B cell (primary cell): ENCODE data around the gene VPS9D1. TPM values are rescaled to one million over a fixed set of nuclear protein-coding genes. Genes with fewer than 3 reads are reported as not detected.

Source experiments
- ATAC-seq: fragments of 200-7000 bp; cut with Tn5 transposase; one replicate; pipeline ENCODE4 v1.10.0; 2021; ENCODE audit warnings: low read depth, mild to moderate bottlenecking, moderate number of reproducible peaks, moderate library complexity
- CTCF ChIA-PET: fragments of 350-600 bp; sonication (Branson Sonifier 250); formaldehyde crosslinking; loops from one replicate; lab custom pipeline; 2021; ENCODE audit warnings: antibody characterized with exemption, inconsistent platforms; lab: Charles Lee
- POLR2A ChIA-PET: fragments of 350-600 bp; sonication (Branson Sonifier 250); formaldehyde crosslinking; loops from one replicate; lab custom pipeline; 2021; ENCODE audit warnings: antibody characterized with exemption; lab: Charles Lee
- DNase-seq: peaks from one replicate; pipeline ENCODE4 v3.0.0; 2013
- H2AFZ ChIP-seq: 2 replicates; pipeline ENCODE4 v1.6.1; 2012; ENCODE audit warnings: mild to moderate bottlenecking, low read depth, low read length; ENCODE audit not compliant: insufficient read depth, poor library complexity, severe bottlenecking
- H3K27ac ChIP-seq, 2 donors: 1 replicate in 1 of 2; 2 replicates in 1 of 2; pipeline ENCODE4 v1.5.1; 2012 to 2013; ENCODE audit warnings: low read length in 2 of 2, mild to moderate bottlenecking in 2 of 2, moderate library complexity in 1 of 2
- H3K27me3 ChIP-seq, 4 experiments: fragments of 200-600 bp in 1 of 4; sonication (generic) in 1 of 4; replicated peaks in 1 of 4; 1 replicate in 2 of 4; 2 replicates in 2 of 4; pipeline versions ENCODE4 v1.6.1 to v1.7.0; 2013 to 2016; ENCODE audit warnings: low read length in 3 of 4, mild to moderate bottlenecking in 2 of 4, mixed read lengths in 1 of 4, moderate library complexity in 1 of 4; ENCODE audit not compliant: insufficient read depth in 4 of 4, control insufficient read depth in 3 of 4; ENCODE audit errors: control extremely low read depth in 1 of 4
- H3K36me3 ChIP-seq, 2 experiments: replicated peaks in 1 of 2; 1 replicate in 1 of 2; 2 replicates in 1 of 2; pipeline versions ENCODE4 v1.6.1 to v1.7.1; 2013; ENCODE audit warnings: low read length in 1 of 2; ENCODE audit not compliant: insufficient read depth in 2 of 2, control insufficient read depth in 1 of 2; ENCODE audit errors: control extremely low read depth in 1 of 2, extremely low read depth in 1 of 2
- H3K4me1 ChIP-seq, 2 donors: fragments of 200-600 bp in 1 of 2; sonication (generic) in 1 of 2; 1 replicate in 1 of 2; 2 replicates in 1 of 2; pipeline versions ENCODE4 v1.5.1 to v1.6.1; 2013 to 2017; ENCODE audit warnings: low read length in 2 of 2; ENCODE audit not compliant: control insufficient read depth in 2 of 2, insufficient read depth in 2 of 2
- H3K4me2 ChIP-seq: replicated peaks from 2 replicates; pipeline ENCODE3; 2012; ENCODE audit warnings: mild to moderate bottlenecking, low read depth, low read length; ENCODE audit not compliant: poor library complexity, severe bottlenecking
- H3K4me3 ChIP-seq, 5 experiments: fragments of 200-600 bp in 1 of 5; sonication (generic) in 1 of 5; 1 replicate in 3 of 5; 2 replicates in 2 of 5; pipeline versions ENCODE4 v1.5.1 to v1.7.0; 2011 to 2016; ENCODE audit warnings: low read length in 4 of 5, mild to moderate bottlenecking in 4 of 5, low read depth in 2 of 5, control low read depth in 1 of 5, moderate library complexity in 1 of 5; ENCODE audit not compliant: insufficient read depth in 1 of 5; ENCODE audit errors: control extremely low read depth in 1 of 5, extremely low read depth in 1 of 5
- H3K79me2 ChIP-seq: fragments of 200-600 bp; sonication (generic); one replicate; pipeline ENCODE4 v1.6.0; 2016; ENCODE audit warnings: low read length; ENCODE audit not compliant: control insufficient read depth, insufficient read depth
- H3K9ac ChIP-seq: fragments of 200-600 bp; sonication (generic); 2 replicates; pipeline ENCODE4 v1.6.1; 2017; ENCODE audit warnings: mild to moderate bottlenecking, low read length, moderate library complexity
- H3K9me3 ChIP-seq, 3 donors: one replicate each; pipeline versions ENCODE4 v1.6.1 to v1.7.1; 2013; ENCODE audit warnings: low read length in 2 of 3; ENCODE audit not compliant: control insufficient read depth in 2 of 3, insufficient read depth in 1 of 3; ENCODE audit errors: control extremely low read depth in 1 of 3
- H4K20me1 ChIP-seq: 2 replicates; pipeline ENCODE4 v1.6.0; 2012; ENCODE audit warnings: mild to moderate bottlenecking, low read length; ENCODE audit not compliant: insufficient read depth, control insufficient read depth, poor library complexity, severe bottlenecking
- H3K27ac Mint-ChIP-seq: one replicate; pipeline ENCODE4 v1.8.0; 2021; ENCODE audit warnings: mixed read lengths
- H3K27me3 Mint-ChIP-seq: one replicate; pipeline ENCODE4 v1.8.0; 2021; ENCODE audit warnings: mixed read lengths
- H3K4me1 Mint-ChIP-seq: one replicate; pipeline ENCODE4 v1.8.0; 2021; ENCODE audit warnings: mixed read lengths
- H3K4me3 Mint-ChIP-seq: one replicate; pipeline ENCODE4 v1.8.0; 2021; ENCODE audit warnings: mixed read lengths
- H3K9me3 Mint-ChIP-seq: one replicate; pipeline ENCODE4 v1.8.0; 2022; ENCODE audit warnings: mixed read lengths; ENCODE audit not compliant: insufficient read depth
- CTCF ChIP-seq: fragments of 200-600 bp; IDR thresholded peaks from one replicate; pipeline ENCODE4 v1.8.0; 2022; ENCODE audit warnings: antibody characterized with exemption, mild to moderate bottlenecking
- EZH2 ChIP-seq: IDR thresholded peaks from 2 replicates; pipeline ENCODE4 v1.6.1; 2012; ENCODE audit warnings: borderline replicate concordance, low read depth, mild to moderate bottlenecking, moderate library complexity, low read length; ENCODE audit not compliant: insufficient read depth, poor library complexity, severe bottlenecking
- WGBS: methylation state at CpG from one replicate; pipeline ENCODE4 v1.1.5; 2013; ENCODE audit warnings: missing lambda C conversion rate; ENCODE audit not compliant: insufficient coverage; 5-methylcytosine and 5-hydroxymethylcytosine counted together
- intact Hi-C: fragments of 100-400 bp; cut with micrococcal nuclease; formaldehyde crosslinking; loops from one replicate; pipeline ENCODE4 v1.10.0; 2022
- polyA plus RNA-seq: library from polyadenylated mRNA; depleted of rRNA; stranded (reverse); fragments of >200 nt; gene quantifications from 2 replicates; pipeline ENCODE4 v1.2.3, GENCODE V29; 2012
- total RNA-seq, 2 donors: library from RNA; stranded (reverse); fragments of 120-200 nt in 1 of 2; gene quantifications; 1 replicate in 1 of 2; 2 replicates in 1 of 2; pipeline versions ENCODE4 v1.2.3 to v1.2.4, GENCODE V29; 2013 to 2022

VPS9D1 gene
- total and polyA plus RNA-seq, 2 donors (not counting 1 experiment from before 2014, with no cell fraction given) = 14.6 to 24.0 TPM

- DNase-seq = peak; percentile 96
- peak within 1 kb of the TSS; percentile 89 for H3K4me3 Mint-ChIP-seq
- Histone ChIP-seq H3K36me3 (peaks cover 0 to 9% of the 10 kb centered on the region in 2 experiments), H3K79me2 (peaks cover 52% of the 10 kb centered on the region), H4K20me1 (peaks cover 26% of the 10 kb centered on the region), H3K27ac (peak within 1 kb of the TSS; percentile 38 to 88), H3K4me2 (peak within 1 kb of the TSS; percentile 99), H3K9me3 (no peaks in the 10 kb centered on the region), H2AFZ (peak within 1 kb of the TSS; percentile 86), H3K4me3 (peak within 1 kb of the TSS; percentile 42 to 97 (median 96)), H3K4me1 (peaks cover 14 to 20% of the 10 kb centered on the region in 2 donors), H3K9ac (peak within 1 kb of the TSS; percentile 92), H3K27me3 (no peaks in the 10 kb centered on the region)
- under 1% methylated on average over 97 of the region's 99 CpGs for WGBS
- peak within 1 kb of the TSS; percentile 85 for H3K27ac Mint-ChIP-seq
- peaks cover 27% of the 10 kb centered on the region for H3K4me1 Mint-ChIP-seq
- intact Hi-C loops = loop anchor here (1.0 to 10.0 kb wide), 3 partner anchors 29 to 413 kb away; partner anchors contain the start of genes CDK10 and SPATA2L
- peak; percentile 89 for ATAC-seq
- no peak for TF ChIP-seq EZH2
- no peak for TF ChIP-seq CTCF
- H3K27me3 Mint-ChIP-seq = no peaks in the 10 kb centered on the region
- no peaks in the 10 kb centered on the region for H3K9me3 Mint-ChIP-seq
- CTCF ChIA-PET = interaction anchor here (0.6 to 1.4 kb wide), 3 partner anchors 24 to 43 kb away, joined by 3 to 6 read pairs (median 3); no protein-coding TSS in a partner anchor
- POLR2A ChIA-PET = interaction anchor here (0.7 to 0.8 kb wide), 3 partner anchors 13 to 48 kb away, joined by 3 to 4 read pairs (median 3); no protein-coding TSS in a partner anchor
Observed at GRCh38 chr16:89657442-89658220, 63.1 kb downstream of the VPS9D1 start, which contains the start of the genes CHMP1A and SPATA33. Gene CHMP1A (minus strand): TSS chr16:89657708. CDS start chr16:89657588, 120 bp downstream. Gene SPATA33 (plus strand): TSS chr16:89657836. CDS start chr16:89657912, 76 bp downstream.

Other genes with a start within 250 kb of the VPS9D1 start
- gene ANKRD11, start 230.3 kb downstream of the VPS9D1 start, total RNA-seq = 314 and 320 TPM in 2 replicates
- gene ANKRD11, start 230.3 kb downstream of the VPS9D1 start, polyA plus RNA-seq = 67.9 and 78.0 TPM in 2 replicates
- gene SPG7, start 212.5 kb downstream of the VPS9D1 start, total RNA-seq = 146 and 153 TPM in 2 replicates
- gene SPG7, start 212.5 kb downstream of the VPS9D1 start, polyA plus RNA-seq = 157 and 239 TPM in 2 replicates
- gene RPL13, start 160.2 kb downstream of the VPS9D1 start, total RNA-seq = 3,172 and 3,184 TPM in 2 replicates
- gene RPL13, start 160.2 kb downstream of the VPS9D1 start, polyA plus RNA-seq = 8,110 and 11,676 TPM in 2 replicates
- 0.61 and 0.76 TPM in 2 replicates for gene CPNE7, start 145.1 kb downstream of the VPS9D1 start, total RNA-seq
- 0.51 and 1.0 TPM in 2 replicates for gene CPNE7, start 145.1 kb downstream of the VPS9D1 start, polyA plus RNA-seq
- not detected in 2 replicates for gene DPEP1, start 107.3 kb downstream of the VPS9D1 start, total RNA-seq
- gene DPEP1, start 107.3 kb downstream of the VPS9D1 start, polyA plus RNA-seq = not detected in 2 replicates
- 88.1 and 90.0 TPM in 2 replicates for gene CHMP1A, start 63.2 kb downstream of the VPS9D1 start, total RNA-seq
- gene CHMP1A, start 63.2 kb downstream of the VPS9D1 start, polyA plus RNA-seq = 80.4 and 92.6 TPM in 2 replicates
- 12.6 and 15.0 TPM in 2 replicates for gene SPATA33, start 63.1 kb downstream of the VPS9D1 start, total RNA-seq
- gene SPATA33, start 63.1 kb downstream of the VPS9D1 start, polyA plus RNA-seq = 3.5 and 3.6 TPM in 2 replicates
- 114 and 119 TPM in 2 replicates for gene CDK10, start 34.2 kb downstream of the VPS9D1 start, total RNA-seq
- gene CDK10, start 34.2 kb downstream of the VPS9D1 start, polyA plus RNA-seq = 145 and 225 TPM in 2 replicates
- gene SPATA2L, start 19.2 kb downstream of the VPS9D1 start, total RNA-seq = 15.9 and 16.4 TPM in 2 replicates
- gene SPATA2L, start 19.2 kb downstream of the VPS9D1 start, polyA plus RNA-seq = 32.1 and 33.0 TPM in 2 replicates
- gene ZNF276, start 639 bp upstream of the VPS9D1 start, total RNA-seq = 82.7 and 87.3 TPM in 2 replicates
- 98.2 and 110 TPM in 2 replicates for gene ZNF276, start 639 bp upstream of the VPS9D1 start, polyA plus RNA-seq
- 43.4 and 52.6 TPM in 2 replicates for gene FANCA, start 95.7 kb upstream of the VPS9D1 start, total RNA-seq
- gene FANCA, start 95.7 kb upstream of the VPS9D1 start, polyA plus RNA-seq = 45.8 and 48.4 TPM in 2 replicates
- 2.0 and 2.7 TPM in 2 replicates for gene SPIRE2, start 107.6 kb upstream of the VPS9D1 start, total RNA-seq
- gene SPIRE2, start 107.6 kb upstream of the VPS9D1 start, polyA plus RNA-seq = 0.71 and 0.98 TPM in 2 replicates
- 444 and 493 TPM in 2 replicates for gene TCF25, start 152.7 kb upstream of the VPS9D1 start, total RNA-seq
- gene TCF25, start 152.7 kb upstream of the VPS9D1 start, polyA plus RNA-seq = 200 and 278 TPM in 2 replicates
- 12.2 and 13.2 TPM in 2 replicates for gene MC1R, start 198.0 kb upstream of the VPS9D1 start, total RNA-seq
- 15.2 and 21.5 TPM in 2 replicates for gene MC1R, start 198.0 kb upstream of the VPS9D1 start, polyA plus RNA-seq
- gene TUBB3, start 202.4 kb upstream of the VPS9D1 start, total RNA-seq = 0.34 and 0.70 TPM in 2 replicates
- gene TUBB3, start 202.4 kb upstream of the VPS9D1 start, polyA plus RNA-seq = 4.4 and 11.1 TPM in 2 replicates
- gene DEF8, start 227.9 kb upstream of the VPS9D1 start, total RNA-seq = 83.9 and 91.7 TPM in 2 replicates
- gene DEF8, start 227.9 kb upstream of the VPS9D1 start, polyA plus RNA-seq = 546 and 749 TPM in 2 replicates